PC-3 (cell line): ENCODE measurements around the gene PNISR.

Experiments used
- EZH2 ChIP-seq: fragments of 300-600 bp; sonication (generic); IDR thresholded peaks from one replicate; pipeline ENCODE4 v1.6.1; 2017; ENCODE audit warnings: antibody characterized with exemption, mild to moderate bottlenecking, low read length; ENCODE audit not compliant: unreplicated experiment
- EZH2phosphoT487 ChIP-seq: fragments of 300-600 bp; sonication (generic); IDR thresholded peaks from 2 replicates; pipeline ENCODE4 v1.6.1; 2018; ENCODE audit warnings: mild to moderate bottlenecking, antibody characterized with exemption, low read length, borderline replicate concordance
- TF ChIP-seq, protein P1 (sequence below): fragments of 300-600 bp; sonication (generic); conservative IDR thresholded peaks from 2 replicates; pipeline ENCODE4 v1.5.1; 2017; ENCODE audit warnings: antibody characterized with exemption, low read depth, mild to moderate bottlenecking, low read length

DNA sequence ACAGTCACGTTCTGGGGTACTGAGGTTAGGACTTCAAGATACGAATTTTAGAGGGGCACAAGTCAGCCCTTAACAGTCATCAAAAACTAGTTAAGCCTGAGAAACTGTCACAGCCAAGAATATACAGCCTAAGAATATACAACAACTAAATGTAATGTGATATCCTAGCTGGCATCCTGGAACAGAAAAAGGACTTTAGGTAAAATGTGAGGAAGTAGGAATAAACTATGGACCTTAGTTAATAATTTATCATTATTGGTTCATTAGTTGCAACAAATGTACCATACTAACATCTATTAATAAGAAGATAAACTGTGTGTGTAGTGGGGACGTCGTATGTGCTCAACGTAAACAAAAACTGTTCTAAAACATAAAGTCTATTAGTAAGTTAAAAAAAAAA, 1.1 kb downstream of the PNISR start:
- TF ChIP-seq, protein P1, sequence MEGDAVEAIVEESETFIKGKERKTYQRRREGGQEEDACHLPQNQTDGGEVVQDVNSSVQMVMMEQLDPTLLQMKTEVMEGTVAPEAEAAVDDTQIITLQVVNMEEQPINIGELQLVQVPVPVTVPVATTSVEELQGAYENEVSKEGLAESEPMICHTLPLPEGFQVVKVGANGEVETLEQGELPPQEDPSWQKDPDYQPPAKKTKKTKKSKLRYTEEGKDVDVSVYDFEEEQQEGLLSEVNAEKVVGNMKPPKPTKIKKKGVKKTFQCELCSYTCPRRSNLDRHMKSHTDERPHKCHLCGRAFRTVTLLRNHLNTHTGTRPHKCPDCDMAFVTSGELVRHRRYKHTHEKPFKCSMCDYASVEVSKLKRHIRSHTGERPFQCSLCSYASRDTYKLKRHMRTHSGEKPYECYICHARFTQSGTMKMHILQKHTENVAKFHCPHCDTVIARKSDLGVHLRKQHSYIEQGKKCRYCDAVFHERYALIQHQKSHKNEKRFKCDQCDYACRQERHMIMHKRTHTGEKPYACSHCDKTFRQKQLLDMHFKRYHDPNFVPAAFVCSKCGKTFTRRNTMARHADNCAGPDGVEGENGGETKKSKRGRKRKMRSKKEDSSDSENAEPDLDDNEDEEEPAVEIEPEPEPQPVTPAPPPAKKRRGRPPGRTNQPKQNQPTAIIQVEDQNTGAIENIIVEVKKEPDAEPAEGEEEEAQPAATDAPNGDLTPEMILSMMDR, result no peak
- TF ChIP-seq EZH2phosphoT487 (no peak), EZH2 (no peak)
